ENCODE data around the gene ZNF181. TPM values are rescaled to one million over a fixed set of nuclear protein-coding genes. Genes with fewer than 3 reads are reported as not detected.

ZNF181 gene
- total and polyA plus RNA-seq, 2 donors from 2014 or later: 13.4 to 14.0 TPM

DNA sequence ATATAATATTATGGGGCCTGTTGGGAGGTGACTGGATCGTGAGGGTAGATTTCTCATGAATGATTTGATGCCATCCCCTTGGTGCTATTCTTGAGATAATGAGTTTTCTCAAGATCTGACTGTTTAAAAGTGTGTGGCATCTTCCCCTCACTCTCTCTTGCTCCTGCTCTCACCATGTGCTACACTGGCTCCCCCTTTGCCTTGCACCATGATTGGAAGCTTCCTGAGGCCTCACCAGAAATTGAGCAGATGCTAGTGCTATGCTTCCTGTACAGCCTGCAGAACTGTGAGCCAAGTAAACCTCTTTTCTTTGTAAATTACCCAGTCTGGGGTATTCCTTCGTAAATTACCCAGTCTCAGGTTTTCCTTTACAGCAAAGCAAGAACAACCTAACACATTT is 40.8 kb downstream of the ZNF181 start:
- FAIRE-seq (no peak), DNase-seq (no peak)
- H3K9me3 ChIP-seq (ENCODE audit: control insufficient read depth in 2 of 3, insufficient read depth in 1 of 3, low read length in 3 of 3): peaks cover 0 to 4% (median 2%) of the 10 kb centered on the region in 3 donors
- intact Hi-C loops (cut with DNase I): no loop called here
- TF ChIP-seq CTCF (IDR thresholded peaks at IDR 0.05; ENCODE audit: borderline replicate concordance, extremely low read depth, insufficient read depth): no peak
- H3K36me3 ChIP-seq (ENCODE audit: control insufficient read depth in 2 of 3, insufficient read depth in 3 of 3, low read length in 3 of 3): no peaks in the 10 kb centered on the region
- no peak overlapping the region for H3K9ac ChIP-seq (ENCODE audit: low read length in 3 of 3)
- no peak overlapping the region for H3K27ac ChIP-seq (ENCODE audit: low read depth in 2 of 2, low read length in 2 of 2)
- no peak overlapping the region for H3K4me3 ChIP-seq (ENCODE audit: low read length in 3 of 3)
- no peaks in the 10 kb centered on the region for H3K27me3 ChIP-seq (ENCODE audit: control insufficient read depth, insufficient read depth, low read length)
- peaks cover 0 to 8% (median 7%) of the 10 kb centered on the region in 3 donors for H3K4me1 ChIP-seq (ENCODE audit: control insufficient read depth in 2 of 3, insufficient read depth in 2 of 3, low read depth in 1 of 3, low read length in 3 of 3)

- Histone ChIP-seq H3K9me3 (ENCODE audit: control insufficient read depth in 2 of 3, insufficient read depth in 1 of 3, low read length in 3 of 3) (peaks cover 0 to 4% (median 2%) of the 10 kb centered on the region in 3 donors), H3K4me3 (ENCODE audit: low read length in 3 of 3) (no peak overlapping the region), H3K27me3 (ENCODE audit: control insufficient read depth, insufficient read depth, low read length) (no peaks in the 10 kb centered on the region), H3K4me1 (ENCODE audit: control insufficient read depth in 2 of 3, insufficient read depth in 2 of 3, low read depth in 1 of 3, low read length in 3 of 3) (no peaks in the 10 kb centered on the region), H3K36me3 (ENCODE audit: control insufficient read depth in 2 of 3, insufficient read depth in 3 of 3, low read length in 3 of 3) (no peaks in the 10 kb centered on the region), H3K27ac (ENCODE audit: low read depth in 2 of 2, low read length in 2 of 2) (no peak overlapping the region), H3K9ac (ENCODE audit: low read length in 3 of 3) (no peak overlapping the region)
- no peak for TF ChIP-seq CTCF (IDR thresholded peaks at IDR 0.05; ENCODE audit: borderline replicate concordance, extremely low read depth, insufficient read depth)
- intact Hi-C loops (cut with DNase I): no loop called here
- no peak for DNase-seq
- no peak for FAIRE-seq
These were observed 44.3 kb downstream of the ZNF181 start for GRCh38 chr19:34778342-34778741.

DNA sequence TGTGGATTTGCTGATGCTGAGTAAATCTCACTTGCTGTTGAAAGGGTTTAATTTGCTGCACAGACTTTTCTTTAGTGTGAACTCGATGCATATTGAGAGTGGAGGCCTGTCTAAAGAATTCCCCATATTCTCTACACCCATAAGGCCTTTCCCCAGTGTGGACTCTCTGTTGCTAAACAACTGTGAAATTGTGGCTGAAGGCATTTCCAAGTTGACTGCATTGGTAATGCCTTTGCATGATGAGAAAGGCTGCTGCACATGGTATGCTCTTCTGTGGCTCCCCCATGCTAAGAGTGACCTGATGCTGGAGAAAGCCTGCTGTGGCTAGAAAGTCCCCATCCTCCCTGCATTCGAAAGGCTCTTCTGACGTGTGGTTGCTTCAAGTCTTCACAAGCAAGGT is 45.6 kb downstream of the ZNF181 start:
- no peak for TF ChIP-seq CTCF (IDR thresholded peaks at IDR 0.05; ENCODE audit: borderline replicate concordance, extremely low read depth, insufficient read depth)
- no peaks in the 10 kb centered on the region for H3K27me3 ChIP-seq (ENCODE audit: control insufficient read depth, insufficient read depth, low read length)
- no peak for FAIRE-seq
- no peaks in the 10 kb centered on the region for H3K4me1 ChIP-seq (ENCODE audit: control insufficient read depth in 2 of 3, insufficient read depth in 2 of 3, low read depth in 1 of 3, low read length in 3 of 3)
- H3K36me3 ChIP-seq (ENCODE audit: control insufficient read depth in 2 of 3, insufficient read depth in 3 of 3, low read length in 3 of 3): no peaks in the 10 kb centered on the region
- H3K9ac ChIP-seq (ENCODE audit: low read length in 3 of 3): no peak overlapping the region
- H3K9me3 ChIP-seq (ENCODE audit: control insufficient read depth in 2 of 3, insufficient read depth in 1 of 3, low read length in 3 of 3): peaks cover 0 to 4% (median under 1%) of the 10 kb centered on the region in 3 donors
- intact Hi-C loops (cut with DNase I): no loop called here
- H3K27ac ChIP-seq (ENCODE audit: low read depth in 2 of 2, low read length in 2 of 2): no peak overlapping the region
- no peak overlapping the region for H3K4me3 ChIP-seq (ENCODE audit: low read length in 3 of 3)
- no peak for DNase-seq

DNA sequence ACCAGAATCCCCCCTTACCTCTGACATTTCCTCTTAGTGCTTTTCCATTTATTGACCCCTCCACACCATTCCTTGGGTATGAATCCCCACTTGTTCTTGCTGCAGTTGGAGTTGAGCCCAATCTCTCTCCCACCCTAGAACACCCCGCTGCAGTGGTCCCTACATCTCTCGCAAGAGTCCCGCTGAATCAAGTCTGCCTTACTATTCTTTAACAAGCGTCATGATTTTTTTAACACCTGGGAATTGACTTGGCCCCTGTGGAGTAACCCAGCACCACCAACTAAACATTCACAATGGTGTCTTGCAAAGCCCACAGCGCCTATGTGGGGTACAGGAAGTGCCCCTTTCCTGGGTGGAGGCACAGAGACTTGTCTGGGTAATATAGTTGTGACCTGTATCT is 52.2 kb downstream of the ZNF181 start:
- Histone ChIP-seq H3K4me3 (ENCODE audit: low read length in 3 of 3) (no peak overlapping the region), H3K36me3 (ENCODE audit: control insufficient read depth in 2 of 3, insufficient read depth in 3 of 3, low read length in 3 of 3) (no peaks in the 10 kb centered on the region), H3K4me1 (ENCODE audit: control insufficient read depth in 2 of 3, insufficient read depth in 2 of 3, low read depth in 1 of 3, low read length in 3 of 3) (no peaks in the 10 kb centered on the region), H3K9me3 (ENCODE audit: control insufficient read depth in 2 of 3, insufficient read depth in 1 of 3, low read length in 3 of 3) (no peaks in the 10 kb centered on the region), H3K9ac (ENCODE audit: low read length in 3 of 3) (no peak overlapping the region), H3K27ac (ENCODE audit: low read depth in 2 of 2, low read length in 2 of 2) (no peak overlapping the region), H3K27me3 (ENCODE audit: control insufficient read depth, insufficient read depth, low read length) (no peaks in the 10 kb centered on the region)
- FAIRE-seq (no peak), DNase-seq (no peak)
- intact Hi-C loops (cut with DNase I): no loop called here
- no peak for TF ChIP-seq CTCF (IDR thresholded peaks at IDR 0.05; ENCODE audit: borderline replicate concordance, extremely low read depth, insufficient read depth)
